ENCODE data around the gene TCP1. TPM values are rescaled to one million over a fixed set of nuclear protein-coding genes. Genes with fewer than 3 reads are reported as not detected.
A peak's percentile ranks its signal among the peaks of the same experiment; 100 is the strongest.

TCP1 gene
- total and polyA plus RNA-seq, 2 of the 13 experiments (the other 11 are each of a cell fraction or from before 2014, with no cell fraction given): 116 to 553 TPM

DNA sequence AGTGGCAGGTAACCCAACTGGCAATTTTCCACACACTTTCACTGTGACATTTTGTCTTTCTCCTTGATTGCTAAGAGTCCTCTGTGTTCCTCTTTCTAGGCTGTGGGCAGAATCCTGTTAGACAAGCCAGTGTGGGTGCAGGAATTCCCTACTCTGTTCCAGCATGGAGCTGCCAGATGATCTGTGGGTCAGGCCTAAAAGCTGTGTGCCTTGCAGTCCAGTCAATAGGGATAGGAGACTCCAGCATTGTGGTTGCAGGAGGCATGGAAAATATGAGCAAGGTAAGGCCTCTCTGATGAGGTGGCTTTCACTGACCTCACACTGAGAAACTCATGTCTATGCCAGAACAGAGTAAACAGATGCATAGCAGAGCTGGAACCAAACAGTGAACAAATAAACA, 22.5 kb downstream of the TCP1 start (continued):
- TF ChIP-seq ZNF772 (CRISPR knock-in tag; IDR thresholded peaks at IDR 0.05) (no peak), ZNF44 (CRISPR knock-in tag; IDR thresholded peaks at IDR 0.05) (0 out of 2 replicates have a peak, but pooled peaks have one; percentile 45), U2AF2 (IDR thresholded peaks at IDR 0.05; ENCODE audit: low read depth, low read length) (no peak)
- TF ChIP-seq, protein P1, sequence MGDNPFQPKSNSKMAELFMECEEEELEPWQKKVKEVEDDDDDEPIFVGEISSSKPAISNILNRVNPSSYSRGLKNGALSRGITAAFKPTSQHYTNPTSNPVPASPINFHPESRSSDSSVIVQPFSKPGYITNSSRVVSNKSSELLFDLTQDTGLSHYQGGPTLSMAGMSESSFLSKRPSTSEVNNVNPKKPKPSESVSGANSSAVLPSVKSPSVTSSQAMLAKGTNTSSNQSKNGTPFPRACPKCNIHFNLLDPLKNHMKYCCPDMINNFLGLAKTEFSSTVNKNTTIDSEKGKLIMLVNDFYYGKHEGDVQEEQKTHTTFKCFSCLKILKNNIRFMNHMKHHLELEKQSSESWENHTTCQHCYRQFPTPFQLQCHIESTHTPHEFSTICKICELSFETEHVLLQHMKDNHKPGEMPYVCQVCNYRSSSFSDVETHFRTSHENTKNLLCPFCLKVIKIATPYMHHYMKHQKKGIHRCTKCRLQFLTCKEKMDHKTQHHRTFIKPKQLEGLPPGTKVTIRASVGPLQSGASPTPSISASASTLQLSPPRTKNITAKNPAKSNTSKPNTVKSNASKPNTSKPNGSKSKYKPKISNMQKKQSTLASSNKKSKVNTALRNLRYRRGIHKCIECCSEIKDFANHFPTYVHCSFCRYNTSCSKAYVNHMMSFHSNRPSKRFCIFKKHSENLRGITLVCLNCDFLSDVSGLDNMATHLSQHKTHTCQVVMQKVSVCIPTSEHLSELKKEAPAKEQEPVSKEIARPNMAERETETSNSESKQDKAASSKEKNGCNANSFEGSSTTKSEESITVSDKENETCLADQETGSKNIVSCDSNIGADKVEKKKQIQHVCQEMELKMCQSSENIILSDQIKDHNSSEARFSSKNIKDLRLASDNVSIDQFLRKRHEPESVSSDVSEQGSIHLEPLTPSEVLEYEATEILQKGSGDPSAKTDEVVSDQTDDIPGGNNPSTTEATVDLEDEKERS (CRISPR knock-in tag; IDR thresholded peaks at IDR 0.05): no peak

DNA sequence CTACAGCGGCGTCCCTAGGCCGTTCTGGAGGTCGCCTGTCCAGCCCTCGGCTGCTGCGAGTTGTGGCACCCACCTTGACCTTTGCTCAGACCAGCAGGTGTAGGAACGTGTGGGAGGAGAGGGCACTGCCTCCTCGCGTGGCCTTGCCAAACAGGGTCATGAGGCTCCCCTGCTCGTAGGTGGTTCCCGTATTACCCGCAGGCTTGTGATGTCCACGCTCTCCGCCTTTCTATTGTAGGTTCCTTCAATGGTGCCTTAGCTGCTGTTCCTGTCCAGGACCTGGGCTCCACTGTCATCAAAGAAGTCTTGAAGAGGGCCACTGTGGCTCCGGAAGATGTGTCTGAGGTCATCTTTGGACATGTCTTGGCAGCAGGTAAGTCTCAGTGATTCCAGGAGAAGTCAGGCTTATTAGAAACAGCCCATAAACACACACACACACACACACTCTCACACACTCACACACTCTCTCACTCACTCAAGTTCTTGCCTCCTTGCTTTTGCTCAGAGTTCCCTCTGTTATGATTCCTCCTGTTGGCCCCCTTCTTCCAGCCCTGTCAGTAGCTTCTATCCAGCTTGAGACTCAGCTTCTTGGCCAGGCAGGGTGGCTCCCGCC, 26.6 kb downstream of the TCP1 start:
- Histone ChIP-seq H2AFZ (ENCODE audit: low read length) (no peak overlapping the region), H3K79me2 (ENCODE audit: insufficient read depth, low read length) (peaks cover 61% of the 10 kb centered on the region), H3K9me3 (ENCODE audit: low read length) (no peaks in the 10 kb centered on the region), H3K27me3 (ENCODE audit: control insufficient read depth in 1 of 2, insufficient read depth in 2 of 2, low read length in 2 of 2) (no peaks in the 10 kb centered on the region; a peak in 1 of 5 replicates), H3K4me2 (ENCODE audit: low read depth, low read length) (peak overlapping the region; percentile 96), H3K4me3 (replicated peaks in 1 of 3; ENCODE audit: insufficient read depth in 1 of 3, low read depth in 2 of 3, low read length in 3 of 3) (peak overlapping the region; percentile 83 to 97 (median 88)), H3K9ac (ENCODE audit: insufficient read depth, low read depth, low read length) (peak overlapping the region; percentile 98), H3K36me3 (replicated peaks in 1 of 2; ENCODE audit: control insufficient read depth in 1 of 2, insufficient read depth in 2 of 2, low read length in 2 of 2) (peaks cover 8 to 34% of the 10 kb centered on the region in 2 experiments), H3K4me1 (ENCODE audit: insufficient read depth, low read length) (peaks cover 80% of the 10 kb centered on the region), H3K27ac (ENCODE audit: extremely low read length, insufficient read depth, low read length) (peak overlapping the region; percentile 97), H4K20me1 (ENCODE audit: insufficient read depth, low read length) (no peaks in the 10 kb centered on the region)
- 5% methylated on average over 16 of the region's 16 CpGs for WGBS (ENCODE audit: low lambda C conversion rate)
- DNase-seq (ENCODE audit: low spot score) (peak; percentile 74), FAIRE-seq (peak; percentile 37), ATAC-seq (peak; percentile 62)
- in situ Hi-C loops (cut with HindIII; ENCODE audit: extremely low pct_ligation_motif_present, low pct_unique_long_range_greater_than_20kb): loop anchor here (5.0 kb wide), 2 partner anchors 35 to 70 kb away; partner anchors contain the start of genes SOD2 and WTAP
- ChIA-PET POLR2A (interaction anchor here (1.0 to 10.2 kb wide), 8 partner anchors 9 to 57 kb away, joined by 3 to 175 read pairs (median 8); partner anchors contain the start of genes MRPL18, TCP1 and WTAP), CTCF (ENCODE audit: low intra/inter-chr PET ratio, low total read pairs) (no interaction called here)
- intact Hi-C loops (cut with micrococcal nuclease; ENCODE audit: unreplicated experiment): loop anchor here (1.0 to 10.0 kb wide), 3 partner anchors 27 to 1118 kb away; partner anchors contain the start of genes DYNLT1, TCP1 and WTAP
- TSS peak; percentile 47 for BruUV-seq (replicated peaks)
- TF ChIP-seq GLI4 (CRISPR knock-in tag; IDR thresholded peaks at IDR 0.05; ENCODE audit: borderline replicate concordance) (0 out of 2 replicates have a peak, but pooled peaks have one; percentile 45), ZNF143 (CRISPR knock-in tag; IDR thresholded peaks at IDR 0.05) (no peak), BRCA1 (CRISPR knock-in tag; IDR thresholded peaks at IDR 0.05) (no peak; the same call in 1 of the 2 replicates), POLR2A (IDR thresholded peaks at IDR 0.05; ENCODE audit: insufficient read depth in 1 of 2, low read depth in 2 of 2, low read length in 2 of 2) (no peak; a peak in 2 of 4 replicates), ZNF607 (CRISPR knock-in tag; IDR thresholded peaks at IDR 0.05; ENCODE audit: borderline replicate concordance) (0 out of 2 replicates have a peak, but pooled peaks have one; percentile 6), ZNF549 (CRISPR knock-in tag; IDR thresholded peaks at IDR 0.05) (0 out of 2 replicates have a peak, but pooled peaks have one; percentile 27), RARA (CRISPR knock-in tag; IDR thresholded peaks at IDR 0.05) (peak; percentile 88), ZKSCAN8 (CRISPR knock-in tag; IDR thresholded peaks at IDR 0.05; ENCODE audit: borderline replicate concordance) (no peak), MAF1 (CRISPR knock-in tag; IDR thresholded peaks at IDR 0.05; ENCODE audit: borderline replicate concordance) (no peak; the same call in 1 of the 2 replicates), ZSCAN21 (CRISPR knock-in tag; IDR thresholded peaks at IDR 0.05; ENCODE audit: borderline replicate concordance) (peak; percentile 93), EP300 (IDR thresholded peaks at IDR 0.05; ENCODE audit: low read depth in 2 of 2, low read length in 2 of 2) (0 out of 4 replicates have a peak, but pooled peaks of 1 of the 2 experiments have one; percentile 5), EP300 (CRISPR knock-in tag; IDR thresholded peaks at IDR 0.05; ENCODE audit: borderline replicate concordance) (peak; percentile 62; the same call in 1 of the 2 replicates), POLR2G (IDR thresholded peaks at IDR 0.05; ENCODE audit: low read depth, low read length) (no peak), GATAD1 (CRISPR knock-in tag; IDR thresholded peaks at IDR 0.05) (no peak), HNRNPH1 (optimal IDR thresholded peaks at IDR 0.05; ENCODE audit: low read depth, low read length) (no peak)
- TF ChIP-seq, protein P2, sequence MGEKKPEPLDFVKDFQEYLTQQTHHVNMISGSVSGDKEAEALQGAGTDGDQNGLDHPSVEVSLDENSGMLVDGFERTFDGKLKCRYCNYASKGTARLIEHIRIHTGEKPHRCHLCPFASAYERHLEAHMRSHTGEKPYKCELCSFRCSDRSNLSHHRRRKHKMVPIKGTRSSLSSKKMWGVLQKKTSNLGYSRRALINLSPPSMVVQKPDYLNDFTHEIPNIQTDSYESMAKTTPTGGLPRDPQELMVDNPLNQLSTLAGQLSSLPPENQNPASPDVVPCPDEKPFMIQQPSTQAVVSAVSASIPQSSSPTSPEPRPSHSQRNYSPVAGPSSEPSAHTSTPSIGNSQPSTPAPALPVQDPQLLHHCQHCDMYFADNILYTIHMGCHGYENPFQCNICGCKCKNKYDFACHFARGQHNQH (CRISPR knock-in tag; IDR thresholded peaks at IDR 0.05): no peak; the same call in 1 of the 2 replicates

All from HepG2 (cell line).